ENCODE data around the gene ZIC4. TPM values are rescaled to one million over a fixed set of nuclear protein-coding genes. Genes with fewer than 3 reads are reported as not detected.
A peak's percentile ranks its signal among the peaks of the same experiment; 100 is the strongest.

ZIC4 gene
- total and polyA plus RNA-seq, 2 experiments from 2014 or later, result not detected

DNA sequence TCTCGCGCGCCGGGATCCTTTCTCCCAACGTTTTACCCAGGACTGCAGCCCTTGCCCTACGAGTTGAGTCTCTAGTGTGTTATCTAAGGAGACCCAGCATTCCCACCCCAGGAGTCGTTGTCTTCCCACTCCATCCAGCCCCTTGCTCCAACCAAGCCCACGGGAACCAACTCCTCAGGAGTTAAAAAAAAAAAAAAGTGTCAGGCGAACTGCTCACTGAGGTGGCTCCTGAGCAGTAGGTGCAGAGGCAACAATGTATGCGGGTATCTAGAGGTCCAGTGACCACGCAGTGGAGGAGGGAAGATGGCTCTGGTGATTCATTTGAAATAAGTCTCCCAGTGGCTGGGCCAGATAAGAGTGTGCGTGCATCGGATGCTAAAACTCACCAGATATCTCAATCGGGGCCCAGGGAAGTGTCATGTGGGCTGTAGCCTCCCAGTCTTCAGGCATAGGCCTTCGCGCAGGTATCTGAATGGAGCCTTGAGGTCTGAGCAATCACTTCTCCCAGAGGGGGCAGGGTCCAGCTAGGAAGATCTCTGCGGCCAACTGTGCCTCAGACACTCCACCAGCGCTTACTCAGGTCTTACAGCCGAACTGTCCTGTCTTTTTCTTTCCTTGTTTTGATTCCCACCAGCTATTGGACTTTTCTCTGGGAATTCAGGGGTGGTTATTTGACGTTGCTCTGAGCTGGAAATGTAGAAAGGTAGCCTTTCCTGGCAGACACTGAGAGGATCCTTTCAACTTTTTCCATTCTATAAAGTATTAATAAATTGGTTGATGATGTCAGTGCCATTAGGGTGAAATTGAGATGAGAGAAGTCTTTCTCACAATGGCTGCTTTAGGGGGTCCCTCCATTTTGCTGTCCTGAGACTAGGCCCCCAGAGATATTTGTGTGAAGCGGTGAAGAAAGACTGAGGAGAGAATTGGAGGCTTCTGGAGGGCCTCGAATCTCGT lies 21.0 kb downstream of the ZIC4 start:
- no peak overlapping the region for H3K27ac Mint-ChIP-seq
- DNase-seq (ENCODE audit: low spot score) (peak; percentile 61), ATAC-seq (peak; percentile 20)
- Histone ChIP-seq H3K4me1 (ENCODE audit: insufficient read depth) (peaks cover 95% of the 10 kb centered on the region), H3F3A (replicated peaks; ENCODE audit: low read depth) (peaks cover 35% of the 10 kb centered on the region), H3K79me2 (replicated peaks; ENCODE audit: insufficient read depth) (no peaks in the 10 kb centered on the region), H3K36me3 (ENCODE audit: insufficient read depth) (no peaks in the 10 kb centered on the region), H3K27ac (ENCODE audit: low read depth) (no peak overlapping the region), H3K4me3 (peak overlapping the region; percentile 49), H2AFZ (no peak overlapping the region), H3K9me2 (ENCODE audit: insufficient read depth) (no peaks in the 10 kb centered on the region), H4K20me1 (replicated peaks; ENCODE audit: insufficient read depth) (peaks cover 3% of the 10 kb centered on the region; the same call in 1 of the 2 replicates), H3K27me3 (ENCODE audit: insufficient read depth) (peaks cover 100% of the 10 kb centered on the region), H3K4me2 (peak overlapping the region; percentile 78)
- no peaks in the 10 kb centered on the region for H3K36me3 Mint-ChIP-seq (ENCODE audit: low read depth)
- H3K4me1 Mint-ChIP-seq, result peaks cover 84% of the 10 kb centered on the region
- peak overlapping the region; percentile 57 for H3K4me3 Mint-ChIP-seq
- H3K9me3 Mint-ChIP-seq, result no peaks in the 10 kb centered on the region; the same call in 2 of the 3 replicates
- TF ChIP-seq ZNF331 (CRISPR knock-in tag; IDR thresholded peaks at IDR 0.05; ENCODE audit: low read depth) (no peak), JUNB (IDR thresholded peaks at IDR 0.05; ENCODE audit: unreplicated experiment) (no peak), POLR2AphosphoS5 (IDR thresholded peaks at IDR 0.05; ENCODE audit: low read depth) (no peak), NANOG (IDR thresholded peaks at IDR 0.05; ENCODE audit: borderline replicate concordance) (no peak), CREB1 (CRISPR knock-in tag; IDR thresholded peaks at IDR 0.05; ENCODE audit: low read depth) (no peak), EZH2 (IDR thresholded peaks at IDR 0.05; ENCODE audit: low read depth, unreplicated experiment) (peak; percentile 65)
- TF ChIP-seq, protein P1, sequence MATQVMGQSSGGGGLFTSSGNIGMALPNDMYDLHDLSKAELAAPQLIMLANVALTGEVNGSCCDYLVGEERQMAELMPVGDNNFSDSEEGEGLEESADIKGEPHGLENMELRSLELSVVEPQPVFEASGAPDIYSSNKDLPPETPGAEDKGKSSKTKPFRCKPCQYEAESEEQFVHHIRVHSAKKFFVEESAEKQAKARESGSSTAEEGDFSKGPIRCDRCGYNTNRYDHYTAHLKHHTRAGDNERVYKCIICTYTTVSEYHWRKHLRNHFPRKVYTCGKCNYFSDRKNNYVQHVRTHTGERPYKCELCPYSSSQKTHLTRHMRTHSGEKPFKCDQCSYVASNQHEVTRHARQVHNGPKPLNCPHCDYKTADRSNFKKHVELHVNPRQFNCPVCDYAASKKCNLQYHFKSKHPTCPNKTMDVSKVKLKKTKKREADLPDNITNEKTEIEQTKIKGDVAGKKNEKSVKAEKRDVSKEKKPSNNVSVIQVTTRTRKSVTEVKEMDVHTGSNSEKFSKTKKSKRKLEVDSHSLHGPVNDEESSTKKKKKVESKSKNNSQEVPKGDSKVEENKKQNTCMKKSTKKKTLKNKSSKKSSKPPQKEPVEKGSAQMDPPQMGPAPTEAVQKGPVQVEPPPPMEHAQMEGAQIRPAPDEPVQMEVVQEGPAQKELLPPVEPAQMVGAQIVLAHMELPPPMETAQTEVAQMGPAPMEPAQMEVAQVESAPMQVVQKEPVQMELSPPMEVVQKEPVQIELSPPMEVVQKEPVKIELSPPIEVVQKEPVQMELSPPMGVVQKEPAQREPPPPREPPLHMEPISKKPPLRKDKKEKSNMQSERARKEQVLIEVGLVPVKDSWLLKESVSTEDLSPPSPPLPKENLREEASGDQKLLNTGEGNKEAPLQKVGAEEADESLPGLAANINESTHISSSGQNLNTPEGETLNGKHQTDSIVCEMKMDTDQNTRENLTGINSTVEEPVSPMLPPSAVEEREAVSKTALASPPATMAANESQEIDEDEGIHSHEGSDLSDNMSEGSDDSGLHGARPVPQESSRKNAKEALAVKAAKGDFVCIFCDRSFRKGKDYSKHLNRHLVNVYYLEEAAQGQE (IDR thresholded peaks at IDR 0.05; ENCODE audit: unreplicated experiment), result no peak
- TF ChIP-seq, protein P2, sequence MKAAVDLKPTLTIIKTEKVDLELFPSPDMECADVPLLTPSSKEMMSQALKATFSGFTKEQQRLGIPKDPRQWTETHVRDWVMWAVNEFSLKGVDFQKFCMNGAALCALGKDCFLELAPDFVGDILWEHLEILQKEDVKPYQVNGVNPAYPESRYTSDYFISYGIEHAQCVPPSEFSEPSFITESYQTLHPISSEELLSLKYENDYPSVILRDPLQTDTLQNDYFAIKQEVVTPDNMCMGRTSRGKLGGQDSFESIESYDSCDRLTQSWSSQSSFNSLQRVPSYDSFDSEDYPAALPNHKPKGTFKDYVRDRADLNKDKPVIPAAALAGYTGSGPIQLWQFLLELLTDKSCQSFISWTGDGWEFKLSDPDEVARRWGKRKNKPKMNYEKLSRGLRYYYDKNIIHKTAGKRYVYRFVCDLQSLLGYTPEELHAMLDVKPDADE (IDR thresholded peaks at IDR 0.05), result no peak
- TF ChIP-seq, protein P3, sequence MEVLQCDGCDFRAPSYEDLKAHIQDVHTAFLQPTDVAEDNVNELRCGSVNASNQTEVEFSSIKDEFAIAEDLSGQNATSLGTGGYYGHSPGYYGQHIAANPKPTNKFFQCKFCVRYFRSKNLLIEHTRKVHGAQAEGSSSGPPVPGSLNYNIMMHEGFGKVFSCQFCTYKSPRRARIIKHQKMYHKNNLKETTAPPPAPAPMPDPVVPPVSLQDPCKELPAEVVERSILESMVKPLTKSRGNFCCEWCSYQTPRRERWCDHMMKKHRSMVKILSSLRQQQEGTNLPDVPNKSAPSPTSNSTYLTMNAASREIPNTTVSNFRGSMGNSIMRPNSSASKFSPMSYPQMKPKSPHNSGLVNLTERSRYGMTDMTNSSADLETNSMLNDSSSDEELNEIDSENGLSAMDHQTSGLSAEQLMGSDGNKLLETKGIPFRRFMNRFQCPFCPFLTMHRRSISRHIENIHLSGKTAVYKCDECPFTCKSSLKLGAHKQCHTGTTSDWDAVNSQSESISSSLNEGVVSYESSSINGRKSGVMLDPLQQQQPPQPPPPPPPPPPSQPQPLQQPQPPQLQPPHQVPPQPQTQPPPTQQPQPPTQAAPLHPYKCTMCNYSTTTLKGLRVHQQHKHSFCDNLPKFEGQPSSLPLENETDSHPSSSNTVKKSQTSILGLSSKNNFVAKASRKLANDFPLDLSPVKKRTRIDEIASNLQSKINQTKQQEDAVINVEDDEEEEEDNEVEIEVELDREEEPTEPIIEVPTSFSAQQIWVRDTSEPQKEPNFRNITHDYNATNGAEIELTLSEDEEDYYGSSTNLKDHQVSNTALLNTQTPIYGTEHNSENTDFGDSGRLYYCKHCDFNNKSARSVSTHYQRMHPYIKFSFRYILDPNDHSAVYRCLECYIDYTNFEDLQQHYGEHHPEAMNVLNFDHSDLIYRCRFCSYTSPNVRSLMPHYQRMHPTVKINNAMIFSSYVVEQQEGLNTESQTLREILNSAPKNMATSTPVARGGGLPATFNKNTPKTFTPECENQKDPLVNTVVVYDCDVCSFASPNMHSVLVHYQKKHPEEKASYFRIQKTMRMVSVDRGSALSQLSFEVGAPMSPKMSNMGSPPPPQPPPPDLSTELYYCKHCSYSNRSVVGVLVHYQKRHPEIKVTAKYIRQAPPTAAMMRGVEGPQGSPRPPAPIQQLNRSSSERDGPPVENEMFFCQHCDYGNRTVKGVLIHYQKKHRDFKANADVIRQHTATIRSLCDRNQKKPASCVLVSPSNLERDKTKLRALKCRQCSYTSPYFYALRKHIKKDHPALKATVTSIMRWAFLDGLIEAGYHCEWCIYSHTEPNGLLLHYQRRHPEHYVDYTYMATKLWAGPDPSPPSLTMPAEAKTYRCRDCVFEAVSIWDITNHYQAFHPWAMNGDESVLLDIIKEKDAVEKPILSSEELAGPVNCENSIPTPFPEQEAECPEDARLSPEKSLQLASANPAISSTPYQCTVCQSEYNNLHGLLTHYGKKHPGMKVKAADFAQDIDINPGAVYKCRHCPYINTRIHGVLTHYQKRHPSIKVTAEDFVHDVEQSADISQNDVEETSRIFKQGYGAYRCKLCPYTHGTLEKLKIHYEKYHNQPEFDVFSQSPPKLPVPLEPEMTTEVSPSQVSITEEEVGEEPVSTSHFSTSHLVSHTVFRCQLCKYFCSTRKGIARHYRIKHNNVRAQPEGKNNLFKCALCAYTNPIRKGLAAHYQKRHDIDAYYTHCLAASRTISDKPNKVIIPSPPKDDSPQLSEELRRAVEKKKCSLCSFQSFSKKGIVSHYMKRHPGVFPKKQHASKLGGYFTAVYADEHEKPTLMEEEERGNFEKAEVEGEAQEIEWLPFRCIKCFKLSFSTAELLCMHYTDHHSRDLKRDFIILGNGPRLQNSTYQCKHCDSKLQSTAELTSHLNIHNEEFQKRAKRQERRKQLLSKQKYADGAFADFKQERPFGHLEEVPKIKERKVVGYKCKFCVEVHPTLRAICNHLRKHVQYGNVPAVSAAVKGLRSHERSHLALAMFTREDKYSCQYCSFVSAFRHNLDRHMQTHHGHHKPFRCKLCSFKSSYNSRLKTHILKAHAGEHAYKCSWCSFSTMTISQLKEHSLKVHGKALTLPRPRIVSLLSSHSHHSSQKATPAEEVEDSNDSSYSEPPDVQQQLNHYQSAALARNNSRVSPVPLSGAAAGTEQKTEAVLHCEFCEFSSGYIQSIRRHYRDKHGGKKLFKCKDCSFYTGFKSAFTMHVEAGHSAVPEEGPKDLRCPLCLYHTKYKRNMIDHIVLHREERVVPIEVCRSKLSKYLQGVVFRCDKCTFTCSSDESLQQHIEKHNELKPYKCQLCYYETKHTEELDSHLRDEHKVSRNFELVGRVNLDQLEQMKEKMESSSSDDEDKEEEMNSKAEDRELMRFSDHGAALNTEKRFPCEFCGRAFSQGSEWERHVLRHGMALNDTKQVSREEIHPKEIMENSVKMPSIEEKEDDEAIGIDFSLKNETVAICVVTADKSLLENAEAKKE (CRISPR knock-in tag; IDR thresholded peaks at IDR 0.05), result no peak
- H3K27me3 Mint-ChIP-seq (ENCODE audit: insufficient read depth, low read depth, poor library complexity), result peaks cover 95% of the 10 kb centered on the region

All from GM23338 (cell line).